GM21526 (cell line): ENCODE data around the gene SNX20.

Experiments used
- ATAC-seq: cut with Tn5 transposase; IDR thresholded peaks from one replicate; pipeline ENCODE4 v1.9.1; 2021; ENCODE audit warnings: moderate library complexity; ENCODE audit not compliant: unreplicated experiment, low FRiP score

Gene SNX20

DNA sequence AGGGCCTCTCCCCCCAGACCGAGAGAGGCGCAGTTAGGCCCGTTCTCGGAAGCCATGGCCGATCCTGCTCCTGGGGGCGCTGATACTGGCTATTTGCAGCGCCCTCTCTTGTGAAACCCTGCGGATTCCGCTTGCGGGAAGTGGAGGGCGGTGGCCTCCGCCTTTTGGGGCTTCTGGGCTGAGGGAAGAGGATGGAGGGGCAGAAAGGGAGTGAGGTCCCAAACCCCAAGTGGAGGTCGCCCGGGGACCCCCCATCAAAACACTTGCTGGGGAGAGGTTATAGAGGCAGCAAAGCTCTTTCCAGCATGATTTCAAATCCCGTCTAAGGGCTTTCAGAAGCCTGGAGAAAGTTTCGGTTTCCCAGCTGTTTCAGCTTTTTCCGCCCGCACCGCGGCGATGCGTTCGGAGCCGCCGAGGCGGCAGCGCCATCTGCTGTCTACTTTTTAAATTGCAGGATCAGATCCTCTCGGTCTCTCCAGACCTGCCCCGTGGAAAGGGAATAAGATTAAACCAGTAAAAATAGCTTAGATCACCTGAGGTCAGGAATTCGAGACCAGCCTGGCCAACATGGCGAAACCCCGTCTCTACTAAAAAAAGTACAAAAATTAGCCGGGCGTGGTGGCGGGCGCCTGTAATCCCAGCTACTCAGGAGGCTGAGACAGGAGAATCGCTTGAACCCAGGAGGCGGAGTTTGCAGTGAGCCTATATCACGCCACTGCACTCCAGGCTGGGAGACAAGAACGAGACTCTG lies 15.8 kb downstream of the SNX20 start:
- no peak for ATAC-seq

DNA sequence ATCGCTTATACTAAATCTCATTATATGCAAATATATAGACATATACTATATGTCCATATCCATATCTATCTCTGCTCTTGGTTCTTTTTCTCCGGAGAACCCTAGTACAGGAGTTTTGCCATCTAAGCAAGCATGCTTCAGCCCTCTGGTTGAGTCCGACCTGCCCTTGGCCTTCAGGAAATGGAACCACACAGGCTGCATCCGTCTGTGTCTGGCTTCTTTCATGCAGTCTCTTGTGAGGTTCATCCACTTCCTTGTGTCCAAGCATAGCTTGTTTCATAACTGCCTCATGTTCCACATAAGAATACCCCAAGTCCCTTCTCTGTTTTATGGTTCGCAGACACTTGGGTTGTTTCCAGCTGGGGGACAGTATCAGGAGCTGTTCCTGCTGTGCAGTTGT lies 16.8 kb downstream of the SNX20 start:
- ATAC-seq: no peak

DNA sequence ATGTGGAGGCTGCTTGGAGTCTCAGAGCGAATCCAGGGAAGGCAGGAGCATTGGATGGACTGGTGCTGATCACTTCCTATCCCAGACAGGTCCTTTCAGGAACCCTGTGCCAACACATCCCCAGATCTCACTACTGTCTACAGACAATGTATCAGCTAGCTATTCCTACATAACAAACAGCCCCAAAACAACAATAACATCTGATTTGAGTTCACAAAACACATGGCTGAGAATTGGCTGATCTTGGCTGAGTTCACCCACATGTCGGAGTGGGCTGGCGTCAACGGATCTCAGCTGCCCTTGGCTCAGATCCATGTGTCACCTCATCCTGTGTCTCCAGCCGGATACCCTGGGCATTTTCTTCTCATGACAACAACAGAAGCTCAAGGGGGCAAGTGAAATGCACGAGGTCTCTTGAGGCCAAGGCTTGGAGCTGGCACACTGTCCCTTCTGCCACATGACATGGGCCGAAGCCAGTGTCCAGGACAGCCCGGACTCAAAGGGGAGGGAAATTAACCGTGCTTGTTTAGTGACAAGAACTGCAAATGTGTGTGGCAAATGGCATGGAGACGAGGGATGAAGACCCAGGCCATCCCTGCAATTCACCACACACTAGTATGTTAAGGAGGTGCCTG lies 18.7 kb downstream of the SNX20 start:
- ATAC-seq: no peak

DNA sequence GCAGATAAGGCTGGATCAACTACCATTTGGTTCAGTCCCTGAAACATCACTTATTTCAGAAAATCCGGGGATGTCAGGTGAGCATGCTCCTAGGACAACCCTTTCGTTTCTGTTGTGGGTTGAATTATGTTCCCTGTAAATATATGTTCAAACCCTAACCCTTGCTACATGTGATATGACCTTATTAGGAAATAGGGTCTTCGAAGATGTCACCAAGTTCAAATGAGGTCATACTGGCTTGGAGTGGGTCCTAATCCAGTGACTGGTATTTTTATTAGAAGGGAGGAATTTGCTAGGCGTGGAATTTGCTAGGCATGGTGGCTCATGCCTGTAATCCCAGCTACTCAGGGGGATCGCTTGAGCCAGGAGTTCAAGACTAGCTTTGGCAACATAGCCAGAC lies 21.3 kb downstream of the SNX20 start:
- ATAC-seq: no peak

DNA sequence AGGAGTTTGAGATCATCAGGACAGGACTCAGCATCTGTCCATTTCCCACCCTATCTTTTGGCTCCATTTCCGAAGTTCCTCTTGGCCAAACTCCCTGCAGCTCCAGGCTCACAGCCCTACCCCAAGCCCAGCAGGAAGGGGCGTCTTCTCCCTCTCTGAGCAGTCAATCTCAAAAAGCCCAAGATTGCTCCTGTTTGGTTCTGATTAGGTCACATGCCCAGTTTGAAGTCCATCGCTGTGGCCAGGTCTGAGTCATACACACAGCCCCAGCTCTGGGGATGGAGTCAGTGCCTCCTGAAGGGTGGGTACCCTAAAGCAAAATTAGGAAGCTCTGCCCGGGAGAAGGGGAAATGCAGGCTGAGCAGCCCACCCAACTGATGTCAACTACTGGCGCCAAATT lies 23.9 kb downstream of the SNX20 start:
- no peak for ATAC-seq

- no peak for ATAC-seq
Measured at GRCh38 chr16:50655558-50656055, 25.5 kb downstream of the SNX20 start.

- ATAC-seq: no peak
Measured at GRCh38 chr16:50653633-50654519, 27.2 kb downstream of the SNX20 start.

GRCh38 chr16:50652836-50653425 lies 28.2 kb downstream of the SNX20 start:
- ATAC-seq: no peak

- ATAC-seq: no peak
Measured at GRCh38 chr16:50651835-50652438, 29.2 kb downstream of the SNX20 start.

DNA sequence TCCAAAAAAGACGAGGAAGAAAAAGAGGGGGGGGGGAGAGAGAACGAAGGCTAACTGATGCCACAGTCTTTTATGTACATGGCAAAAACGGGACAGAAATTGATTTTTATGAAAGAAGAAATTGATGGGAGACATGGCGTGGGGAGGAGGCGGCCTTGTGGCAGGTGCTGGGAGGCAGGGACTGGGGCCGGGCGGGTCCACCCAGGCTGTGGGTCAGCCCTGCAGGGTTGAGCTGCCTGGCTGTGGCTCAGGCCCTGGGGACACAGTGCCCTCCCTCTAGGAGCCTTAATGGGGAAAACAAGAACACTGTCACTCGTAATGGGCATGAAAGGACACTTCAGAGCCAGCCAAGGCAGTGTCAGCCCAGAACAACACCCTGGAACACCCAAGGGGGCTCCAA lies 34.8 kb downstream of the SNX20 start:
- ATAC-seq: no peak

DNA sequence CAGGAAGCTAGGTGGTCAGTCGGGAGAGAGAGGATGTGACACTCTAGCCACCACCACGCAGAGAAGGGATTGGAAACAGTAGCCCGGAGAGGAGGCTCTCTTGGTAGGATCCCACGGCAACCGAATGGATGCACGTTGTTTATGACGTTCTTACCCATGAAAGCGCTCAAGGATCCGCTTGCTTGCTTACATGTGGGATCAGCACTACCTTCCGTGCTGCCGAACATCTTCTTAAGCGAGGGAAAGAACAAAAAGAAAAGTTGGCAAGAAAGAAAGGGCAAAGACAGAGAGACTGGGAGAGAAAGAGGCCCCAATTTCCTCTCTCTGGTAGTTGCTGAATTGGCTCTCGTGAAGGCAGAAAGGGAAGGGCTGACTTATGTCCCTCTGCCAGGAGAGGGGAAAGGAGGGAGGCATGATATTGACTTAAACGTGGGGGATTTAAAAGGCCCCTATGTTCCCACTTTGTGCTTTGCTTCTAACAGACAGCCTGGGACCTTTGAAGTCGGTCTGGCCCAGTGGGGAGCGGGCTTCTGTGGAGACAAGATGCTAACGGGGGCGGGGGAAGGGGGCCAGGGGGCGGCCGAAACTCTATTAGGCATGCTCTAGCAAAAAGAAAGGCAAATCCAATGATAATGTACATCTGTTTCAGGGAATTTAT lies 35.4 kb downstream of the SNX20 start:
- no peak for ATAC-seq

DNA sequence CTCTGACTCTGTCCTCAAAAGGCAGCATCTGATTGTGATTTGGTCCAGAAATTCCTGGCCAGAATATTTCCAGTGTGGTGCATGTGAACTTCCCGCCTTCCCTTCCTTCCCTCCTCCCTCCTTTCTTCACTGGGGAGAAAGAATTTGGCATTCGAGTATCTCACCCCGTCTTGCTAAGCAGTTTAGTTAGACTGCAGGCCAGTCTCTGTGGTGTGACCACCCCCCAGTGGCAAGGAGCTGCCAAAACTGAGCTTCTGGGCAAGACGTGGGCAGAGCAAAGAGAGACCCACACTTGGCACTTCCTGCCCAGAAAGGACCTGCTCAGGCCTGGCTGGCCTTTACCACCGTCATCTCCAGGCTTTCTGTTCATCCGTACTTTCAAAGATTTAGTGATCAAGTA lies 36.4 kb downstream of the SNX20 start:
- ATAC-seq: no peak

GRCh38 chr16:50644245-50644644 lies 36.9 kb downstream of the SNX20 start:
- no peak for ATAC-seq

DNA sequence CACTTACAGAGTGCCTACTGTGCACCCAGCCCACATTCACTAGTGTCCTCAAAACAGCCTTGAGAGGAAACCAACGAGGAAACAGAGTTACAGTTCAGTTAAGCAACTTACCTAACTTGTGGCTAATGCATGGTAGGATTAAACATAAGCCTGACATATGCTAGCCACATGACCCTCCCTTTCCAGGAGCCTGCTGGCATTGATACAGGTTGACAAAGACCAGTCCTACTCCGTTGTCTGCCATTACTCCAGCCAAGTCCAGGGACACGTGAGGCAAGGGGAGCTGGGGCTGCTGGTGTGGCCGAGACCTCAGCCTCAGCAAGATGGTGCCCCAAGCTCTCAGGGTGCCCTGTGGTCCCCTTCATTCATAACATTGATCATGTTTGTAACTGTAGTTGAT lies 37.9 kb downstream of the SNX20 start:
- ATAC-seq: no peak

GRCh38 chr16:50642349-50642748 lies 38.8 kb downstream of the SNX20 start:
- no peak for ATAC-seq

DNA sequence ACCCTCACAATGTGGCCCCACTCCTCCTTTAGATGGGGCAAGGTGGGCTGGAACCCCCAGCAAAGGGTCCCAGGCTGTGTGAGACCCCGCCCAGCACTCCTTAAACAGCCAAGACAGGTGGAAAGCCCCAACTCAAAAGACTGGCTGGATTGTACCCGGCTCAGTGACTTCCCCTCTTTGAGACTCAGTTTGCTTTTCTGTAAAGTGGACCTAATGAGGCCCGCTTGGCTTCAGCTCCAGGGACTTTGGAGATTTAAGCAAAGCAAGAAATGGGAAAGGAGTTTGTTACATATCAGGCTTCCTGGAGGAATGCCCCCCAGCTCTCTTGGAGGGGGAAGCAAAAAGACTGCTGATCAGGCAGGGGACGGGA lies 39.3 kb downstream of the SNX20 start:
- ATAC-seq: no peak

- no peak for ATAC-seq
Measured at GRCh38 chr16:50640919-50641817, 39.9 kb downstream of the SNX20 start.

DNA sequence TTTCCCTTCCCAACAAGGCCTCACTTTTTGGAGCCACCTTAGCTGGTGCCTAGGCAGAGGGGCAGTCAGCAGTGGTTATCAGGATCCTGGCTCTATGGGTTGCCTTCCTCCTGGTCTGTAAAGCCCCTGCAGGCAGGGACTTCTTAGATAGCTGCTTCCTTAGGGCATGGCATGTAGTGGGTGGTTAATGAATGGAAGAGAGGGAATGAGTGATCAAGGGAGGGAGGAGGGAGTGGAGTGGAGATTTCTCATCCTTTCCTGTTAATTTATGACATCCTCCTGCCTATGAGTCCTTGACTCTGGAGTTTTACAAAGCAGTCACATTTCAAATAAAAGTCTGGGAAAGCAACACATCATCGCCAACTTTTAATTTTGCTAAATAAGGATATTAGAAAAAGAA lies 40.7 kb downstream of the SNX20 start:
- ATAC-seq: no peak
